Upper lobe of left lung (tissue), 6 donors: ENCODE data around the gene PRRG2. TPM values are rescaled to one million over a fixed set of nuclear protein-coding genes. Genes with fewer than 3 reads are reported as not detected.

ENCODE experiments used
- ATAC-seq, 2 donors: fragments of 200-7000 bp; cut with Tn5 transposase; one replicate each; pipeline ENCODE4 v1.9.1; 2022; ENCODE audit warnings: mild to moderate bottlenecking in 2 of 2, moderate library complexity in 2 of 2; ENCODE audit not compliant: low FRiP score in 2 of 2
- DNase-seq, 2 donors: peaks; one replicate each; pipeline ENCODE4 v3.0.0-alpha.2; 2019 to 2020
- H3K27ac ChIP-seq, 4 donors: fragments of 200-600 bp; sonication (generic); one replicate each; pipeline ENCODE4 v1.5.1; 2016 to 2019
- H3K27me3 ChIP-seq, 4 donors: fragments of 200-600 bp; sonication (generic); one replicate each; pipeline ENCODE4 v1.5.1; 2017 to 2019
- H3K36me3 ChIP-seq, 4 donors: fragments of 200-600 bp; sonication (generic); one replicate each; pipeline ENCODE4 v1.5.1; 2016 to 2019
- H3K4me1 ChIP-seq, 4 donors: fragments of 200-600 bp; sonication (generic); one replicate each; pipeline ENCODE4 v1.5.1; 2018 to 2019
- H3K4me3 ChIP-seq, 4 donors: fragments of 200-600 bp; sonication (generic); one replicate each; pipeline ENCODE4 v1.5.1; 2017 to 2019; ENCODE audit warnings: mild to moderate bottlenecking in 2 of 4, moderate library complexity in 1 of 4
- H3K9me3 ChIP-seq, 4 donors: fragments of 200-600 bp; sonication (generic); one replicate each; pipeline ENCODE4 v1.5.1; 2018 to 2019
- EP300 ChIP-seq, 4 donors: sonication (generic); formaldehyde crosslinking; IDR thresholded peaks; one replicate each; pipeline ENCODE4 v1.5.1; 2017; ENCODE audit warnings: antibody characterized with exemption in 4 of 4, control low read depth in 2 of 4
- POLR2A ChIP-seq, 4 donors: fragments of 450-650 bp; IDR thresholded peaks; one replicate each; pipeline ENCODE4 v1.5.1; 2016 to 2017; ENCODE audit warnings: antibody characterized with exemption in 4 of 4, mild to moderate bottlenecking in 2 of 4
- POLR2AphosphoS5 ChIP-seq, 2 donors: sonication (generic); formaldehyde crosslinking; IDR thresholded peaks; one replicate each; pipeline ENCODE4 v1.5.1; 2017; ENCODE audit warnings: antibody characterized with exemption in 2 of 2
- WGBS, 2 donors: methylation state at CpG; one replicate each; pipeline ENCODE4 v1.1.5; 2017 to 2018; 5-methylcytosine and 5-hydroxymethylcytosine counted together
- total RNA-seq, 6 donors: library from RNA; depleted of rRNA in 4 of 6; stranded (reverse); fragments of >200 nt in 4 of 6; gene quantifications; one replicate each; pipeline versions ENCODE4 v1.1.0 to v1.2.1, GENCODE V29; 2016 to 2021
- TF ChIP-seq, protein P1 (sequence below), 6 experiments: fragments of 450-650 bp in 4 of 6; fragments of 200-600 bp in 2 of 6; sonication (generic) in 2 of 6; IDR thresholded peaks; one replicate each; pipeline ENCODE4 v1.5.1; 2016 to 2019; ENCODE audit warnings: antibody characterized with exemption in 6 of 6
- donor health status: DM: no; HTN: no; CAD: no; lungs with moderate emphysema.
- donor health status: DM: no; HTN: yes; CAD: no; lungs with severe emphysema.

PRRG2 gene
- total RNA-seq, 6 donors from 2014 or later, result 3.8 to 10.0 (median 7.1) TPM

DNA sequence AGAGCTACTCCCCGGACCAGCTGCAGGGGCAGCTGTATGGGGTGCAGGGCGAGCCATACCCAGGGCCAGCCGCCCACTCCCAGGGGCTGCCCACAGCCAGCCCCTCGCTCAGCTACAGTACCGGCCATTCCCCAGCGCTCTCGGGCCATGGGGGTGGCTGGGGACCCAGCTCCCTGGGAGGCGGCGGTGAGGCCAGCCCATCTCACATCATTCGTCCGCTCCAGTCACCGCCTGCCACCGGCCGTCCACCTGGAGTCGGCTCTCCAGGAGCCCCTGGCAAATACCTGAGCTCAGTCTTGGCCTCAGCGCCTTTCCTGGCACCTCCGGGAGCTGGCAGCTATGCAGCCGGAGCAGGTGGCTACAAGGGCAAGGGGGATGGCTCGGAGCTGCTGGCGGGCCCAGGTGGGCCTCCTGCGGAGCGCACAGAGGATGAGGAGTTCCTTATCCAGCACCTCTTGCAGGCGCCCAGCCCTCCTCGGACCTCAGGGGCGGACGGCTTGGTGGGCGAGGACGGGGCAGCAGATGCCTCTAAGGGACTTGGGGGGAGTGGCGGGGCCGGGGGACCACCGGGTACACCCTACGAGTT is 14.8 kb downstream of the PRRG2 start:
- peaks cover 18 to 72% (median 67%) of the 10 kb centered on the region in 4 donors for H3K36me3 ChIP-seq
- 92 to 96% methylated on average over 11 to 30 of the region's 32 CpGs for WGBS, 2 donors
- no peak overlapping the region for H3K27ac ChIP-seq
- peak in 1 of 2 donors; percentile 81 for DNase-seq
- no peak overlapping the region for H3K4me3 ChIP-seq
- no peaks in the 10 kb centered on the region for H3K27me3 ChIP-seq
- no peaks in the 10 kb centered on the region for H3K9me3 ChIP-seq
- ATAC-seq, result no peak
- peaks cover 16 to 25% (median 20%) of the 10 kb centered on the region in 4 donors for H3K4me1 ChIP-seq
- no peak for TF ChIP-seq POLR2A (IDR thresholded peaks at IDR 0.05)
- no peak for TF ChIP-seq EP300 (IDR thresholded peaks at IDR 0.05)

- TF ChIP-seq, protein P1, sequence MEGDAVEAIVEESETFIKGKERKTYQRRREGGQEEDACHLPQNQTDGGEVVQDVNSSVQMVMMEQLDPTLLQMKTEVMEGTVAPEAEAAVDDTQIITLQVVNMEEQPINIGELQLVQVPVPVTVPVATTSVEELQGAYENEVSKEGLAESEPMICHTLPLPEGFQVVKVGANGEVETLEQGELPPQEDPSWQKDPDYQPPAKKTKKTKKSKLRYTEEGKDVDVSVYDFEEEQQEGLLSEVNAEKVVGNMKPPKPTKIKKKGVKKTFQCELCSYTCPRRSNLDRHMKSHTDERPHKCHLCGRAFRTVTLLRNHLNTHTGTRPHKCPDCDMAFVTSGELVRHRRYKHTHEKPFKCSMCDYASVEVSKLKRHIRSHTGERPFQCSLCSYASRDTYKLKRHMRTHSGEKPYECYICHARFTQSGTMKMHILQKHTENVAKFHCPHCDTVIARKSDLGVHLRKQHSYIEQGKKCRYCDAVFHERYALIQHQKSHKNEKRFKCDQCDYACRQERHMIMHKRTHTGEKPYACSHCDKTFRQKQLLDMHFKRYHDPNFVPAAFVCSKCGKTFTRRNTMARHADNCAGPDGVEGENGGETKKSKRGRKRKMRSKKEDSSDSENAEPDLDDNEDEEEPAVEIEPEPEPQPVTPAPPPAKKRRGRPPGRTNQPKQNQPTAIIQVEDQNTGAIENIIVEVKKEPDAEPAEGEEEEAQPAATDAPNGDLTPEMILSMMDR (IDR thresholded peaks at IDR 0.05), result no peak
- no peak for TF ChIP-seq EP300 (IDR thresholded peaks at IDR 0.05)
- peaks cover 16 to 25% (median 20%) of the 10 kb centered on the region in 4 donors for H3K4me1 ChIP-seq
- WGBS, 2 donors, result 98 to 99% methylated on average over 14 of the region's 15 CpGs
- no peak for ATAC-seq
- no peak overlapping the region for H3K4me3 ChIP-seq
- peaks cover 18 to 77% (median 72%) of the 10 kb centered on the region in 4 donors for H3K36me3 ChIP-seq
- H3K9me3 ChIP-seq, result no peaks in the 10 kb centered on the region
- H3K27ac ChIP-seq, result no peak overlapping the region
- no peak for DNase-seq
- H3K27me3 ChIP-seq, result no peaks in the 10 kb centered on the region
These were observed 15.3 kb downstream of the PRRG2 start for GRCh38 chr19:49596407-49596806.

GRCh38 chr19:49596954-49597702 is 16.0 kb downstream of the PRRG2 start:
- no peak overlapping the region for H3K27ac ChIP-seq
- H3K27me3 ChIP-seq, result no peaks in the 10 kb centered on the region
- H3K4me3 ChIP-seq, result no peak overlapping the region
- peaks cover 16 to 21% (median 19%) of the 10 kb centered on the region in 4 donors for H3K4me1 ChIP-seq
- peaks cover 22 to 85% (median 80%) of the 10 kb centered on the region in 4 donors for H3K36me3 ChIP-seq
- WGBS, 2 donors, result 97% methylated on average over 35 to 65 of the region's 65 CpGs
- ATAC-seq (no peak), DNase-seq (peak in 1 of 2 donors; percentile 85)
- no peaks in the 10 kb centered on the region for H3K9me3 ChIP-seq
- TF ChIP-seq POLR2A (IDR thresholded peaks at IDR 0.05) (no peak), POLR2AphosphoS5 (IDR thresholded peaks at IDR 0.05) (no peak), EP300 (IDR thresholded peaks at IDR 0.05) (no peak)
- TF ChIP-seq, protein P1 (IDR thresholded peaks at IDR 0.05), result no peak

DNA sequence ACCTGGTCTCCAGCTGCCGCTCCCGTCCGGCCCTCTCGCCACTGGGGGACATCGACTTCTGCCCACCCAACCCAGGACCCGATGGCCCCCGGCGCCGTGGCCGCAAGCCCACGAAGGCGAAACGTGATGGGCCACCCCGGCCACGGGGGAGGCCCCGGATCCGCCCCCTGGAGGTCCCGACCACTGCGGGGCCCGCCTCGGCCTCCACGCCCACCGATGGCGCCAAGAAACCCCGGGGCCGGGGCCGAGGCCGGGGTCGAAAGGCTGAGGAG is 16.5 kb downstream of the PRRG2 start:
- Histone ChIP-seq H3K9me3 (no peaks in the 10 kb centered on the region), H3K27me3 (no peaks in the 10 kb centered on the region), H3K36me3 (peaks cover 26 to 90% (median 84%) of the 10 kb centered on the region in 4 donors), H3K4me1 (peaks cover 13 to 16% (median 14%) of the 10 kb centered on the region in 4 donors), H3K4me3 (no peak overlapping the region), H3K27ac (no peak overlapping the region)
- ATAC-seq (no peak), DNase-seq (peak in 1 of 2 donors; percentile 83)
- TF ChIP-seq, protein P1 (IDR thresholded peaks at IDR 0.05), result no peak
- TF ChIP-seq POLR2AphosphoS5 (IDR thresholded peaks at IDR 0.05) (no peak), POLR2A (IDR thresholded peaks at IDR 0.05) (no peak), EP300 (IDR thresholded peaks at IDR 0.05) (no peak)
- 96 to 99% methylated on average over 12 to 28 of the region's 29 CpGs for WGBS, 2 donors

DNA sequence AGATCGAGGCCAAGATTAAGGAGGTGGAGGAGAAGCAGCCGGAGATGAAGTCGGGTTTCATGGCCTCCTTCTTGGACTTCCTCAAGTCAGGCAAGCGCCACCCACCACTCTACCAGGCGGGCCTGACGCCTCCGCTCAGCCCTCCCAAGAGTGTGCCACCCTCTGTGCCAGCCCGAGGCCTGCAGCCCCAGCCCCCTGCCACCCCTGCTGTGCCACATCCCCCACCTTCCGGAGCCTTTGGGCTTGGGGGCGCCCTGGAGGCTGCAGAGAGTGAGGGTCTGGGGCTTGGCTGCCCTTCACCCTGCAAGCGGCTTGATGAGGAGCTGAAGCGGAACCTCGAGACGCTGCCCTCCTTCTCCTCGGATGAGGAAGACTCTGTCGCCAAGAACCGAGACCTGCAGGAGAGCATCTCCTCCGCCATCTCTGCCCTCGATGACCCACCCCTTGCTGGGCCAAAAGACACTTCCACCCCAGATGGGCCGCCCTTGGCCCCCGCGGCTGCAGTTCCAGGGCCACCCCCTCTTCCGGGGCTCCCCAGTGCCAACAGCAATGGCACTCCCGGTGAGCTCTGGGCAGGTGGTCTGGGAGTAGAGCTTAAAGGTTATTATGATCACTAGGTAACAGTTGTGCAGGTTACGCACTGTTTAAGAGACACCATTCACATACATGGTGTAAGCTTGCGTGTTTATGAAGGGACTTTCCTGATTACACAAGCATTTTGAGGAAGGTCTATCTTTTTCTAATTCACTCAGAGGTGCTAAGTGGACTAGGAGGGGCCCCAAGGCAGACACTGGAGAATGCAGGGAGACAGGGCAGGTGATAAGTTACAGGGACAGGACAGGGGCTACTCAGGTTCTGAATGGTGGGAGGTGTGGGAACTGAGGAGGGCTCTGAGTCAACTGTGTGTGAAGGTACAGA is 18.5 kb downstream of the PRRG2 start:
- no peak overlapping the region for H3K27ac ChIP-seq
- 90 to 95% methylated on average over 8 to 22 of the region's 26 CpGs for WGBS, 2 donors
- TF ChIP-seq POLR2AphosphoS5 (IDR thresholded peaks at IDR 0.05) (no peak), EP300 (IDR thresholded peaks at IDR 0.05) (no peak), POLR2A (IDR thresholded peaks at IDR 0.05) (no peak)
- TF ChIP-seq, protein P1 (IDR thresholded peaks at IDR 0.05), result no peak
- DNase-seq (peak in 1 of 2 donors; percentile 64), ATAC-seq (no peak)
- H3K36me3 ChIP-seq, result peaks cover 28 to 100% (median 93%) of the 10 kb centered on the region in 4 donors
- no peaks in the 10 kb centered on the region for H3K4me1 ChIP-seq
- H3K4me3 ChIP-seq, result no peak overlapping the region
- H3K9me3 ChIP-seq, result no peaks in the 10 kb centered on the region
- H3K27me3 ChIP-seq, result no peaks in the 10 kb centered on the region
